NCI-H2029 treated with DMSO at 0.1 percent for 48 hours (cell line): ENCODE results near the gene GABRA4.

Experiments used
- DNase-seq: peaks from one replicate; lab custom pipeline; 2025; lab: John Stamatoyannopoulos, UW

Gene GABRA4

DNA sequence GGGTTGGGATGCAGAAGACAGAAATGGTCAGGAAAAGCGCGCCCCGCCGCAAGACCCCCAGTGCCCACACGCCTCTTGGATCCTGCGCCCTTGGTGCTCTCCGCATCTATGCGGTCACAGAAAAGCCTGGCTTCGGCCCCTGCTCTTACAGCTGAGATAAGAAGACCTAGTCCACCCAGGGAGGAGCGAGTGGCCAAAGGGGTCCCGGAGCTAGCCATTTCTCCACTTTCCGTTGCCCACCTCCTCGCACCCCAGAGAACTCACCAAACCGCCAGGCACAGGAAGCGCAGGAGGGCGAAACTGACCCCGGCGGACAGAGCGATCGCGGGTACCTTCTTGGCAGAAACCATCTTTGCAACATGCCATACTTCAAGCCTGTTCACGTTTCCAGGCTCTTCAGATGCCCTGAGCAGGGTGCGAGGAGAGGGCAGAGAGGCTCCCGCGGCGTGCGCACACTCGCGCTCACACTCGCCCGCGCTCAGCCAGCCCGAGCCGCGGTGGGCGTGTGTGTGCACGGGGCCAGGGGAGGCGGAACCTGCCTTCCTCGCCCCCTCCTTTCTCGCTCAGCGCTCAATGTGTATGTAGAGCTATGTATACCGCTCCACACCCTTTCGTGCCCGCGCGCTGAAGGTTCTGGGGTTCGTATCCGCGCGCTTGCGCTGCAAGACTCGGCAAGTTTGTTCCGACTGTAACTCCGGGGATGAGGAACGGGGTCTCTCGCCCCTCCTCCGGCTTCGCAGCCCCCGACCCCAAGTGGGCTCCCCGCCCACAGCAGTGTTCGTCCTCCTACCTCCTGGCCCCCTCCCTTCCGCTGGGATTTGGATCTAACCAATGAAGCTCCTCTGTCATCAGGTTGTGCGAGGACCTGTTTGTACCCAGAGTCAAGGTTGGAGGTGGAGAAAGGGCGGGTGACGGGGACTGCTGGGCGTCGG lies at the start of gene GABRA4:
Gene GABRA4 (minus strand): TSS at position 507 of the 932 bp plus-strand sequence. CDS start 157 bp downstream, at position 350.
- no peak for DNase-seq

DNA sequence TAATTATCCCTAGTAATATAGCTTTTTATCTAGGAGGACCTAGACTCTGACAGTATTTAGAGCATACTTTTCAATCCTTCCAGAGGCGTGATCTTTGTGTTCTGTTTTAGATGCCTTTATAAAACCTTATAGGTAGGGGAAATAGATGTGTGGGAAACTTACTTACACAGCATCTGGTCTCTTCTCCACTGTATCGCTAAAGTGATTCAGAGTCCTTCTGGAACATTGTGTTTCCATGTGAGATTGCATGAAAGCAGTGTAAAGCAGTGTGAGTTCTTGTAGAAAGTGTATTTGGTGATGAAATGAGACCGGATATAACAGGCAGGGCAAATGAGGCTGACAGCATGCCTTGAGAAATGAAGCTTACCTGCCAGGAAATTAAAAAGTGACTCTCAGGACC lies 47.4 kb upstream of the GABRA4 start:
- no peak for DNase-seq

DNA sequence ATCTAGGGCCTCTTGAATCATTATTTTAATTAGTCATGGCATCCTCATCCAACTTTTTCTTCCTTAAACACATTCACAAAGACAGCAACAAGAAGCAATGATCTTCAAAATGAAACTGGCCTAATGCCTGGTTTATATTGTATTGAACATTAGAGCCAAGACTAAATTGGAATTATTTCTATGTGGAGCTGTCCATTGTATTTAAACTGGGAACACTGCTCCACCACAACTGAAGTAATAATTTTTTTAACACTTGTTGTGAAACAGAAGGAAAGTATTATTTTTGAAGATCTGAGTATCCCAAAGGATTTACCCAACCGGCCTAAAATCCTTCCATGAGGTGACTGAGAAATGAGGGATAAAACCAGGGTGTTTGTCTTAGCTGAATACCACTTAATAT lies 44.9 kb upstream of the GABRA4 start:
- DNase-seq = no peak

DNA sequence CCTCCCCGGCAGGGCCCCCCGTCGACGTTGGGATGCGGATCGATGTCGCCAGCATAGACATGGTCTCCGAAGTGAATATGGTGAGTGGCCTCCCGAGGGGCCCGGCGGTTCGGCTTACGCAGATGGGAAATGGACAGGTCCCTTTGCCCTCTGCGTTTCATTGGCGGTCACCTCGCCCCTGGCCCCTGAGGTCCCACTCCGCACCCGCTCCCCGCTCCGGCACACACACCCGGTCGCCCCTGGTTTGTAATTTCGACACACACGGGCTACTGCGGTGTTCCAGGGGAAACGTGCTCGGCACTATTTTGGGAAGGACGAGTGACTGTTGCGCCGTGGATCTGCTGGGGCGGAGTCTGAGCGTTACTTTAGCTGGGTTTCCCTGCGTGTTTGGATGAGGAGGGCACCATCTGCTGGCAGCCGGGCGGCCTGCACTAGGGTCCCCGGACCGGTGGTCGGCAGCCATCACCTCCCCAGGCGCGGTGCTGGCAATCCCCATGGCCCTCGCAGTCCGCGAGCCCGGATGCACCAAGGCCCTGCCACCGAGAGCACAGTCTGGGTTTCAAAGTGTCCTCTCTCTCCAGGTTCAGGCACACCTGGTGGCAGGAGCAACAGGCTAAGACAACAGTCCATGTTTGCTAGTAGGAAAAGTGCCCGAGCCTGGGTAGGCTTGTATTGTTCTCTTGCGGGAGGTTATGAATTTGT lies 39.2 kb upstream of the GABRA4 start:
- DNase-seq = no peak

DNA sequence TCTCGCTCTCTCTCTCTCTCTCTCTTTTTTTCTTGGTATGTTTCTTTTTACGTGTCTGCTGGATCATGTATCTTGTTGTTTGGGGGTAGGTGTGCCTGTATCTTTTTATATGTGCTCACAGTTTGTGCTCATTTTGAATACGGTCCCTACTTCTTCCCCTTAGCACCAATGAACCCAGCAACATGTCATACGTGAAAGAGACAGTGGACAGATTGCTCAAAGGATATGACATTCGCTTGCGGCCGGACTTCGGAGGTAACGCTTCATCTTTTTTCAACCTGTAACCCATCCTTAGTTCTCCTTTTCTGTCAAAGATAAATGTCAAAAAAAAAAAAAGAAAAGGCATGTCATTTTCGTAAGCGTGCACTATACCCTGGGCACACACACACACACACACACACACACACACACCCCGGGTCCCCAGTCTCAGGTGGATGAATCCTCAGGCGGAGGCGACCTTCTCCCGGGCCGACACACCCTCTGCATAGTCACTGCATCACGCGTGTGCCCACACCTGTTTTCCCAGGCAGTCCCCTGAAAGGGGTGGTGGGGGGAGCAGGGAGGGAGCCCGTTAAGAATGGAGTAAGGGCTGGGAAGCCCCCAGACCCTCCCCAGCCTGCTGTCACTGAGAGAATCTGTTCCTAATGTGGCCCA lies 38.5 kb upstream of the GABRA4 start:
- DNase-seq = no peak

DNA sequence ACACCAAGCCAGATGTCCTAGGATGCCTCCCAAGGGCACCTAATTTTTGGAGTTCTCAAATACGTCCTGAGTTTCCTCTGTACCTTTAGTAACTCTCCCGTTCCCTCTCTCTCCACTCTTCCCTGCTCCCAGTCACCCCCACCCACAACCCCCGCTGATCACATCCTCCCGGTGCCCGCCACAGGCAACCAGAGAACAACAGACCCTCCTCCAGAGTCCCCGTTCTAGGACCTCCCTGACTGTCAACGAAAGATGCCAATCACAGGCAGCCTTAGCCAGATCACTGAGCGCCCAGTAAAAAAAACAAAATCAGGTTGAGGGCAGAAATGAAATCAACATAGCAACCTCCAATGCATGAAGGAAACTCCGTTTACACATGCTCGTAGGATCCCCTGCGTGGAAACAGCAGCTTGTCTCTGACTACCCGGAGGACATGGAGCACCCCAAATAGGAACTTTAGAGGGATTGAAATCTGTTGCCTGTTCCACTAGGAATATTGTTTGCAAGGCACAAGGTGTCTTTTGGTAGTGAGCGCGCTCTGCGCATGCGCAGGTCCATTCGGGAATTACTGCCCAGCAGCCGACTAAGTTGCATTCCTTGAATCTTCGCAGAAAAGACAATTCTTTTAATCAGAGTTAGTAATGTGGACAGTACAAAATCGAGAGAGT lies 37.8 kb upstream of the GABRA4 start, which contains the start of gene GABRB1:
Gene GABRB1 (plus strand): TSS at position 557 of the 668 bp plus-strand sequence.
- no peak for DNase-seq

DNA sequence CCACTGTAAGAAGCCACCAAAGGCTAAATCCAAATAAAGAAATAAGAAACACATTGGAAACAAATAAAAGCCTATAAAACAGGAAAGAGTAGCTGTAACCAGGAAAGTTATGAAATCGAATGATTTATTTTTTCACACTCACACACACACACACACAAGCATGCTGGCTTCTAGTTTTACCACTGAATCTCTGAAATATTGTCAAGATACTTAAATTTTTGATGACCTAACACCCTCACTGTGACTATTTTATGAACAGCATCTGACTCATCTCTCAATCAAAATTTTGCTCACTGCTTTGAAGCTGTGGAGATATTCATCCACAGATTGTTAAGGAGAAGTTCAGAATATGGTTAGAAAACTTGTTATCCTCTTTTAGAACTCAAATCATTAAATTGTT lies 24.1 kb upstream of the GABRA4 start:
- no peak for DNase-seq

DNA sequence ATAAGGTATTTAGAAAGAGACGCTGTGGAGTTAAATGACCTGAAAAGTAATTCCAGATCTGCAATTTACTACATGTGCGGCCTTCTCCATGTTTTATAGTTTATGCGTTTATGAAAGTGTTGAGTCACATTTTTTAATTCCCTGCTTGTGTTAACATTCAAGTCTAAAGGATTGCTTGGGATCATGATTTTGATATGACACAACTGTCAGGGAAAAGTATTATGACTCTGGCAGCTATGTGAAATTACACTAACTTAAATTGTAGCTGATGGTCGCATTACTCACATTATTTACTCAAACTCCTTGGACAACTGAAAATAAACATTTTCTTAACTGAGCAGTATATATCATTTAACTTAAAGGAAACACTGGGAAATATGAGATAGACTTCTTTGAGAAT lies 23.7 kb upstream of the GABRA4 start:
- DNase-seq = no peak

DNA sequence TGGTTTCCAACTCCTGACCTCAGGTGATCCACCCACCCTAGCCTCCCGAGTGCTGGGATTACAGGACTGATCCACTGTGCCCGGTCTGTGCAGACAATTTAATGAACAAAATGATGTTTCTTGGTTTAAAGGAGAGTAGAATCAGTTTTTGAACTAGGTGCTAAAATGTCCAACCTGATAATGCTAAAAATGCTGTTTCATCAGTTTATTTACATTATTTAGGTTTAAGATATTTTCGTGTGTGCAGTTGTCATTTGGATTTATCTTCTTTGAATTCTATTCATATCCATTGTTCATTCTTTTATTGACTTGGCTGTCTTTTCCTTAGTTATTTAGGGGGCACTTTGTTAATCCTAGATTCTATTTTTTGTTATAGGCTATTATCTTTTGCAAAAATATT lies 20.0 kb upstream of the GABRA4 start:
- DNase-seq = no peak

DNA sequence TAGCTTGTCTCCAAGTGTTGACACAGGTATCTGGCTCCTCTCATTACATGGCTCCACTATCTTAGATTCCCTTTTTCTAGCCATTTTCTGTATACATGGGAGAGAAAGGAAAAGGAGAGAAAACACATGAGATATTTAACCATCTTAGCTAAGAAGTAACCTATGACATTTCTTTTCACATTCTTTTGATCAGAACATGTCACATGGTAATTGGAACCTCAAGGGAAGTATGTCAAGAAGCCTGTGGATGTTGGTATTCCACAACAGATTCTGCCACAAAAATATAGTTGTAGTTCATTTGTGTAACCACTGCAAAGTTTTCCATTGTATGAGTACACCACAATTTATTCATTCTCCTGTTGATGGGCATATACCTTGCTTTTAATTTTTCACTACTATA lies 19.3 kb upstream of the GABRA4 start:
- DNase-seq = no peak

DNA sequence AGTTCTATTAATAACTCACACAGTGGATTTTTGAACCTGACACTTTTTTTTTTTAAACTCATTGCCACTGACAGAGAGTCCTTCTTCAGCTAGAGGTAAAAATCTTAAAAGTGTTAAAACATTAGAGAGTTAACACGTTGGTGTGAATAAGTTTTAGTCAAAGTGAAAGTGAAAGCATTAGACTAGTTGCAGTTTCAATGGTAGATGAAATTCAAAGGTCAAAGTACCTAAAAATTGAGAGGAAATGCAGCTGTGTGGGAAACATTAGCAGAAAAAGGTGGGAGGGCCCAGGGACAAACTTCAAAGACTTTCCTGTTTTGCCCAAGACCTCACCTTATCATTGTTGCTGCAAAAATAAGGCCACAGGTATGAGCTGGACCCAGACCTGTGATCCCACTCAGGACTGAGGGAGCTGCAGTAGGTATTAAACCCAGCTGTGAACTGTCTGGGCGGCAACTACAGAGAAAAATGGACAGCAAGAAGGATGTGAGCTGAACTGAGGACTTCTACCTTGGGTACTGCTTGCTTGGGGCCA lies 17.6 kb upstream of the GABRA4 start:
- DNase-seq = no peak

DNA sequence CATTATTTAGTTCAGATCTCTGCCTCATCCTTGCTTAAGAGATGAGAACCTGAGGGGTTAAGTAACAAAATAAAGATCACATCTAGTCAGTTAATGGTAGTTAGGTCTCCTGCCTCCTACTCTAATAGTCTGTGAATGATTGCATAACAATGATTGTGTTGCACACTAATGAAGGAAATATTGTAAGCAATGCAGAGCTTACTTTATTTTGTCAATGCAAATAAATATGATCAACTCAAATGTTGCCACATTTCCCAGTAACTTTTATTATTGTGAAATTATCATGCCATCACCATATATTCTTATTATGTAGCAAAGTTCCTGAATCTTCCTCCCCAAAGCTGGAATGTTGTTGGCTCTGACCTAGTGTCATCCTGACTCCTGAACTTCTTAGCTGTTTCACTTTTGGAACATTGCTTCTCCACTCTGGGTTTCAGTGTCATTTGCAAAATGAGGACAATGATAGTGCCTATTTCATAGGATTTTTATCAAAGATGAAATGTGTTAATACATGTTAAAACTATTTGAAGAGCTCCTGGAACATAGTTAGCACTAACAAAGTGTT lies 17.0 kb upstream of the GABRA4 start:
- DNase-seq = no peak

DNA sequence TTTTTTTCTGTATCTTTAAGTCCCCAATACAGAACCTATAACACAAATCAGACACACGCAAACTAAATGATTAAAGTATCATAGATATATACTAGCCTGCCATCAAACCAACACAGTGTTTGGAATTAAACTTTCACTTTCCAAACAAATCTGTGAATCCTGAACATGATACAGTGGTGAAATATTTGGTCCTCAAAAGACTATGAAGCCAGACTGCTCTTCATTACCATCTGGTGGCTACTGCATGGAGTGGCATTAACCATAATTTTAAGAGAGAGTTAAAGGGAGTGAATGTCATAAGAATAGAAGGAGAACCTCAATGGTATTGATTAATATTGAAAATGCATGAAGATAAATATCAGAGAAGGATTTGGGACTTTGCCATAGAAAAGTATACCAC lies 9.2 kb upstream of the GABRA4 start:
- no peak for DNase-seq

DNA sequence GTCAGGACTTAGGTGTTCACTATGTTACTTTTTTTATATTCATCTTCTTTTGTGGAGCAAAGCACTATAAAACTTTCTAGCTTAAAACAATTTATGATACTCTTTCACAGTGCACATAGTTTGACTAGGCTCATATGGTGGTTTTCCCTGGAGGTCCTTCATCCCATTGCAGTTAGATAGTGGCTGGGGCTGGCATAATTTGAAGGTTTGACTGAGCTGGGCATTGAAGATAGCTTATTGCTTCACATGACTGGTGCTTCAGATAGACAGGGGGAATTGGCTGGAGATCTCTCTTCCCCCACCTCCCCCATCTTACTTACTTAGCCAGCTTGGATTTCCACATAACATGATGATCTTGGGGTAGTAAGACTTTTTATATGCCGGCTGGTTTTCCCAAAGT lies 7.0 kb upstream of the GABRA4 start:
- DNase-seq = no peak

DNA sequence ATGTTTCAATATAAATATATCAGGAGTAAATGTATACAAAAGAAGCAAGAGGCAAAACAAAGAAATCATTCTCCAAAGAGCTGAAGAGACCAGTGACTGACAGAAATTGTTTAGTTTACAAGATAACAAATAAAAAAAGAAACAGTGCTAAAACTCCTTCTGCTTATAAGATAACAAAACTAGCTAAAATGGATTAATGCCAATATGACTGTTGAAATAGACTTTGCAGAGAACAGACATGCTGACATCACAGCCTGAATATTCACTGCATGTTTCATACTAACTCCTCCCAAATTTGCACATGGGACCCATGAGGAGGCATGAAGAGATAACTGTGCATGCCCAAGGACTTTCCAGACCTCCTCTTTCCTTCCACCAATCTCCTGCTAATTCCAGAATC lies 6.2 kb upstream of the GABRA4 start:
- DNase-seq = no peak

DNA sequence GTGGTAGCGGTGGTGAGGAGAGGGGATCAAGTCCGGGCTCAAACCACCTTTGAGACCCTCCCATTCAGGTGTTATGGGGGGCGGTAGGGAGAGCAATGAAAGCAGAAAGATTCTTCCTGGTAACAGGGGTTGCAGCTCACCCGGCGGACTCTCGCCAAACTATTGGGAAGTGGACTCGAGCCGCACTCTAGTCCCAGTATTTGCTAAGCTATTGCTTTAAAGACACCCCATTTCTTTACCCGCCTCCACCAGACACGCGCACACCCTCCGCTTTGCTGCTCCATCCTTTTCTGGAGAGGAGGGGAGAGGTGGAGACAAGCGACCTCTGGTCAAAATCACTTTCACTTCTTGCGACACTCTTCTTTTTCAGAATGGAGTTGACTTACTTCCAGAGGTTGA lies 625 bp upstream of the GABRA4 start:
- no peak for DNase-seq

DNA sequence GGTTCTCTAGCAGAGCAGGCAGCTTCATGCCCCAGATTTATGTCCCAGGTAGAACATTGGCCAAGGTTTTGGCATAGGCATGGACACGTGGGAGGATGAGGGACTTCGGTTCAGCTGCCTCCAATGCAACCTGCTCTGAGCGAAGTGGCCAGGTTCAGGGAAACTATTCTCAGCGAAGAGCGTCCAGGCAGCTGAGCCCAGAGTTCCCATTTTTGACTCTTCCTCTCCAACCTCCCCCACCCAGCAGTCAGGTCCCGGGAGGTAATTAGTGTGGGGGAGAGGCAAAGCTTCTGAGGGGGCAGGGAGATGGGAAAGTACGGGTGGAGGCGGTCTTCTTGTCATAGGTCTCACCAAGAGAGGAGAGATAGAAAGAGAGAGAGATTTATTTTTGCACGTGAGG lies 1.0 kb downstream of the GABRA4 start:
- DNase-seq = no peak

DNA sequence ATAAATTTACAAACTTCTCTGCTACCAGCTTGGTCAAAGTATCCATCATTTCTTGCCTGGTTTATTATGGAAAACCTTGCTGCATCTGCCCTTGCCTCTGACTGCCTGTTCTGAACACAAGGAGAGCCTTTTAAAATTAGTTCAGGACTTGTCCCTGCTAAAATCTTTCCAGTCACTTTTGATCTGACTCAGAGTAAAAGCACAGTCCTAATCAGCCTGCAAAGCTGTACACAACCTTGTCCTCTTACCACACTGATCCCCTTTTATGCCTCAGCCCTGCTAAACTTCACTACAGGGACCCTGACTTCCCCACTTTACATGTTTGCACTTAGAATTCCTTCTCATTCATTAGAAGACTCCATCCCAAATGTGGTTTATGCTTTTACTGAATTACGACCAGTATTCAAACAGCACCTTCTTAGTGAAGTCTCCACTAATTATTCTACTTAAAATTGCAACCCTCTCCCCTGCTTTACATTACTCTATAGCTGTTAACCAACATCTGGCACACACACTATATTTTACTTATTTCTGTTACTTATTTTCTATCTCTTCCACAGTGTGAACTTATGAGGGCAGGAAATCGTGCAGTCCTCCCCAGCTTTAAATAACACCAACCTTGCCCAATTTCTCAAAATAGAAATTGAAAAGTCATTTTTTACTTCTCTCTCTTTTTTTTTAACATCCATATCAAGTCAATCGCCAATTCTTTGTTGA lies 6.3 kb downstream of the GABRA4 start:
- DNase-seq = no peak

DNA sequence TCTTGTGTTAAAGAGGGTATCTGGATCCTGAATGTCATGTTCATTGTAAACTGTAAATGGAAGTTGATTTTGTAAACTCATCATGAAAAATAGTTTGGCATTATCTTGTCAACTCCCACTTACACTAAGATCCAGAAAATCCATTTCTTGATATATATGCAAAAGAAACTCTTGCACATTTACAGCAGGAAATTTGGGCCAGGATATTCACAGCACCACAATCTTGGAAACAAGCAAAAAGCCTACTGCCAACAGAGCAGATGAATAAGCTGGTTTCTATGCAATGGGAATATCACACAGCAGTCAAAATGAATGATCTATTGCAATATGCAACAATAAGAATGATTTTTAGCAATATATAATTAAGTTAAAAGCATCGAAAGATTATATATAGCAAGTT lies 8.6 kb downstream of the GABRA4 start:
- DNase-seq = no peak

DNA sequence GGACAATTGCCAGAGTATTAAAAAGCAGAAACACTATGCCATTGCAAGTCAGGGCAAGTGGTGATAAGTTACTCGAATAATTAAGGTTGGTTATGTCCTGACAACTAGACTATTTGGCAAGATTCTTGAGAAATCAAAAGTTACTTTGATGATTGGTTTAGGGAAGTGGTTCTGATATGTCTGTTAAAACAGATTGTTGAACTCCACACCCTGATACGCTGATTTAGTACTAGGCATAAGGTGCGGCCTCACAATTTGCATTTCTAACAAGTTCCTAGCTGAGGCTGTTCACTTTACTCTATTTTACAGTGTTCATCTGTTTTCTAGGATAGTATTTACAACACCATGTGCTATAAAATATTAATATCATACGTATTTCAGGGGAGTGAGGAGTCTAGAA lies 12.5 kb downstream of the GABRA4 start:
- no peak for DNase-seq

DNA sequence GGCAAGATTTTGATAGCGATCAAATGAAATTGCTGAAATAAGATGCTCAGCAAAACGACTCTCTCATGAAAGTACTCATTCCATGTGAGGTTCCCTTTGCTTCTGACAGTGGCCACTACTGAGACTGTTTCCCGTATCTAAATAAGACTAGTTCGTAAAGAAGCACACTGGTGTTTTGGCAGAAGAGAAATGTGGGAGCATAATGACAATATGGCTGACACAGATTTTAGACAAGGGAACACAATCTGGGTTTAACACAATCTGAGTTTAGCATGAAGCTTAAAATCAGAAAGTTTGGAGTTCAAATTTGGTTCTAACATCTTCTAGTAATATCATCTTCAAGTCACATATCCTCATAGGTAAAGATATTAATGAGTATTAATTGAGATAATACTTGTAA lies 13.7 kb downstream of the GABRA4 start:
- no peak for DNase-seq
